ENCODE results near the gene FAU.
"Not testable (repeated sequence)": the region's sequence is repeated elsewhere in the genome, so short reads cannot be mapped to it uniquely, and the experiment has no call there.

Gene FAU

DNA sequence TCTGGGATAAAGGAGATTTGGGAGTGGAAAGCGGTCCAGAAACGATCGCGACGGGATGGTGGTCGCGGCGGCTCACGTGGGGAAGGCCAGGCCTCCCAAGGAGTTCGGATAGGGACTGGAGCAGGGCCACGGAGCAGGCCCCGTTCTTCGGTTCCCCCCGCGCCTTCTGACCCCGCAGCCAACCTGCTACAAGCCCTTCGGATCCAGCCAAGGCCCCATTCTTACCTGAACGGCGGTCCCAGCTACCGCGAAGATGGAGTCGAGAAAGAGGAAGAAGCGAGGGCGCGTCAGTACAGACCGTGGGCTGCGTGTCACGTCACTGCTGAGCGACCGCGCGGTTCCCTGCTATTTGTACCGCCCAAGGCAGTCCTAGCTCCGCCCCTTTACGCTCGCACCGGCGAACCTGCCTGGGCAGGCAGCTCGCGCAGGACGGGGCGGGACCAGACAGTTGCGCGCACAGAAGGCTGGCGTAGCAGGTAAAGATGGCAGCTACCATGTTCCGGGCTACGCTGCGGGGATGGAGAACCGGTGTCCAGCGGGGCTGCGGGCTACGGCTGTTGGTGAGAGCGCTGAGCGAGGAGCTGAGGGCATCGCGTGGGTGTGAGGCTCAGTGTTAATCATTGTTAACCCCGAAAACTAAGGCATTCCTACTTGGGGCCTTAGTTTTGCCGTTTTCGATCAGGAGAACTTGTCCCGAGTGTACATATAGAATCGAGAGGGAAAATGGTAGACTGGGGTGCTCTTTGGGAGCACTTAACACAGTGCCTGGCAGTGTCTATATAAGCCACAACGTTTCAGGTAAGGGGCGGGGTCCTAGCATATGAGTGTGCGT is at the start of gene FAU, which contains the start of gene MRPL49:
Gene FAU, minus strand, starts transcription at position 270 of the 832 bp plus-strand sequence. CDS start 321 bp downstream, outside the sequence.
Gene MRPL49, plus strand, starts transcription at position 457 of the 832 bp plus-strand sequence. Its CDS starts 26 bp downstream, at position 483.
- DNase-seq (ENCODE audit: low read depth in 2 of 2, low spot score in 1 of 2): peak; percentile 98

DNA sequence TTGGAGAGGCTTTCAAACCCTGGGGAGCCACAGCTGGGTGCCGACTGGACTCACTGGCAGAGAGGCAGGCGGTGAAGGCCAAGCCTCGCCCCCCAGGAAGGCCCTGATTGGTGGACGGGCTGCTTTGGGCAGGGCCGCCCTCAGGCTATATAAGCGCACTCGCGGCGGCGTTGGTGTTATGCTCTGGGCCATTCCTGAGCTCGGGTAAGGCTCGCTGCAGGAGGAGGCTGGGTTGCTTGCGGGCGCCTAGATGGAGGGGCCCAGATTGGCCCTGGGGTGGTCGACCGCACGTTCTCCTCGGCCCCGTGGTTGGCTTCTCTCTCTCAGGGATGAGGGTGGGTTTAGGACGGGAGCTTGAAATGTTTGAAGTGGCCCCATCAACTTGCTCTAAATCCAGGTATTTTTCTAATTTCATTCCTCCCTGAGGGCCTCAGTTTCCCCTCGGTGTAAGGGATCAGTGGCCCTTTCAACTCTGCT is 48.2 kb upstream of the FAU start, which contains the start of gene SPDYC:
Gene SPDYC, plus strand, starts transcription at position 176 of the 477 bp plus-strand sequence. CDS start 1,125 bp downstream, outside the sequence.
- no peak for DNase-seq (ENCODE audit: low read depth in 2 of 2, low spot score in 1 of 2)

DNA sequence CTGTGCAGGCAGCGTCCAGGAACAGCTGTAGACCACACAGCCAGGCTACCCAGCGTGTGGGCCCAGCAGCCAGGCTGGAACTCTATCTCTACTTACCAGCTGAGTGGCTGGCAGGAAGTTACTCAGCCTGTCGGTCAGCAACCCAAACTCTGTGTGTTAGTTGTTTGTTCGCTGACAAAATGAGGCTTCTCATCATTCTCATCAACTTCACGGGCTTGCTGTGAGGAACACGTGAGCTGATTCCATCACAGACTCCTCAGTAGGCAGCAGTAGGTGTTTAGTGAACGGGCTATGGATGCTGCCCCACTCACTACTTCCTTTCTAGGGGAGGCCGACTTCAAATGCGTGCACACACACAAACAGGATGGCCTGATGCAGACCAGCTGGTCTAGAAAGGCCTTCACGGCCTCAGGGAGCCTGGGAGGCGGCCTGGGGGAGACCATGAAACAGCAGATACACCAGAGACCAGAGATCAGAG is 47.3 kb upstream of the FAU start:
- no peak for DNase-seq (ENCODE audit: low read depth in 2 of 2, low spot score in 1 of 2)

- DNase-seq (ENCODE audit: low read depth in 2 of 2, low spot score in 1 of 2): no peak
Measured at GRCh38 chr11:65167656-65168055, 45.7 kb upstream of the FAU start.

GRCh38 chr11:65166893-65167292 is 45.0 kb upstream of the FAU start:
- no peak for DNase-seq (ENCODE audit: low read depth in 2 of 2, low spot score in 1 of 2)

DNA sequence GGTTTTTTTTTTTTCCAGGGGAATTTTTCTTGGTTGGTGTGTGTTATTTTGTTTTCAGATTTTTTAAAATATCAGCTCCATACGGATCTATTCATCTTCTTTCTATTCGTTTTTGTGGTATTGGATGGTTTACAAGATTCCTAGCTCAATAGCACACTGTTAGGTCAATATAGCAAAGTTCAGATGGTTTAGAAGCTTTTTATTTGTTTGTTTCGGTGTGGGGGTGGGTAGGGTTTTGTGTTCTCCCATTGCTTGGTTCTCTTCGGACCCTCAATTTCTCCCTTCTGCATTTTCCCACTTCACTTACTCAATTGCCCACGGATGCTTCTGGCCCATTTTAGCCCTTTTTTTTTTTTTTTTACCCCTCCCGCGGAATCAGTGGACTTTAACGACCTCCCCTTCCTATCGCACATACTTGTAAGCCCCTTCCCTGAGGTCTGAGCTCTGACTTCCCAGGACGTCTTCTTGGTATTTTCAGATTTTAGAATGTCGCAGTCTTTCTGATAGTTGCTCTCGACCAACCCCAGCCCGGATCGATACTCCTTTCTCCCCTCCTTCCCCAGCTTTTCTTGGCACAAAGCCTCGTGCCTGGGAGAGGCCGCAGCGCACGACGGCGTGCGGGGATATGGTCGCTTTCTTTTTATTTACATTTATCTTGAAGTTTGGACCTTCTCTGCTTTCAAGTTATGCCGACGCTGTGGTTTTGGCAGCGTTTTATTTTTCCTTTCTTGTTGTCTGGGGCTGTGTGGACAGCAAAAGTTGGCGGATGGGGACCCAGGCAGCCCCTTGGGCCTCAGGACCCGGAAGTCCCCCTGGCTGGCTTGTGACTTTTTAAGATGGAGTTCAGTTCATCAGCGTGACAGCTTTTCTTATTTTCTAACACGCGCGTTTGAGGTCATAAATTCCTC is 43.7 kb upstream of the FAU start:
- DNase-seq (ENCODE audit: low read depth in 2 of 2, low spot score in 1 of 2): no peak

- no peak for DNase-seq (ENCODE audit: low read depth in 2 of 2, low spot score in 1 of 2)
Measured at GRCh38 chr11:65163684-65164083, 41.8 kb upstream of the FAU start.

GRCh38 chr11:65160643-65161042 is 38.7 kb upstream of the FAU start:
- no peak for DNase-seq (ENCODE audit: low read depth in 2 of 2, low spot score in 1 of 2)

DNA sequence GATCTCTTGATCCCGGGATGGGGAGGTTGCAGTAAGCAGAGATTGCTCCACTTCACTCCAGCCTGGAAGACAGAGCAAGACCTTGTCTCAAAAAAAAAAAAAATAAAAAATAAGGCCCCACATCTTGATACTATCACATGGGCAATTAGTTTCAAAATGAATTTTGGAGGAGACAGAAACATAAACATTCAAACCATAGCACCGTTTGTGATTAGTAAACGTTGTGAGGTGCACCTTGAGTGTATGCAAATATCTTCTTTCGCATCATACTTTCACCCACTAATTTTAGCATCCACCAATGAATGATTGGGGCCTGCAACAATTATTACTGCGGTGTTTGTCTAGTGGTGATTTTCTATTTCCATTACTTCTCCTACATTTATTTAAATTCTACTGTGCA is 37.1 kb upstream of the FAU start:
- DNase-seq (ENCODE audit: low read depth in 2 of 2, low spot score in 1 of 2): no peak

DNA sequence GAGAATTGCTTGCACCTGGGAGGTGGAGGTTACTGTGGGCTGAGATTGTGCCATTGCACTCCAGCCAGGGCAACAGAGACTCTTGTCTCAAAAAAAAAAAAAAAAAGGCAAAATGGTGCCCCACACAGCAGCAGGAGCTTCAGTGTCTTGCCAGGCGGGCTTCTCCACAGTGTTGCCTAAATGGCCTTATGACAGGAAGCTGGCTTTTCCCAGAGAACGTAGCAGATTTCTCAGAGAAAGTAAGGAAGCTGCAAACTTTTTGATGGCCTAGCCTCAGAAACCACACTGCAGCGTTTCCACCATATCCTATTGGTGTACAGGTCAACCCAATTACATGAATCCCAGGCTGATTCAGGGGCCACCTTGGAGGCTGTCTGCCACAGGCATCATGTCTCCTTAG is 35.4 kb upstream of the FAU start:
- DNase-seq (ENCODE audit: low read depth in 2 of 2, low spot score in 1 of 2): no peak

- no peak for DNase-seq (ENCODE audit: low read depth in 2 of 2, low spot score in 1 of 2)
Measured at GRCh38 chr11:65156926-65157325, 35.0 kb upstream of the FAU start.

DNA sequence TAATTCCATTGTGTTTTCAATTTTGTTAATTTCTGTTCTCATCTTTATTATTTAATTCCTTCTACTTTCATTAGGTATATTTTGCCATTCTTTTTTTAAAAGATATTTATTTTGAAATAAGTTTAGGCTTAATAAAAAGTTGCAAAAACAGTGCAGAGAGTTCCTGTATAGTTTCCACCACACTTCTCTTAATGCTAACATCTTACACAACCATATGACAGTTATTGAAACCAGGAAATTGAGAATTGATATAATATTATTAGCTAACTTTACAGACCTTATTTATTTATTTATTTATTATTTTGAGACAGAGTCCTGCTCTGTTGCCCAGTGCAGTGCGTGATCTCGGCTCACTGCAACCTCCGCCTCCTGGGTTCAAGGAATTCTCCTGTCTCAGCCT is 34.3 kb upstream of the FAU start:
- no peak for DNase-seq (ENCODE audit: low read depth in 2 of 2, low spot score in 1 of 2)

DNA sequence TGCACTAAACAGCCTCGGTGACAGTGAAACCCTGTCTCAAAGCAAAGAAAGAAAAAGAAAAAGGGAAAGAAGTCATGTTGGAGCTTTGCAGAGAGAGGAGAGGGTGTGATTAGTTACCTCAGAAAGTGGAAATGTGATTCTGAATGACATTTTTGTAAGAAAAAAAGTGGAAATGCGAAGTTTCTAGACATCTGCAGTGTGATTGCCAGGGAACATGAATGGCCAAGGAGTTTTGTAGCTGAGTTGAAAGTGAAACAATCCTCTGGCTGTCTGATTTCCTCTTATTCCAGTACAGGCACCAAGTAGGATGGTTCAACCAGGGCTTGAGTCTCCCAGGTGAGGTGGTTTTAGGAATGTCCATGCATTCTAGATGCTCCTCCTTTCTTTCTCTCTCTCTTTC is 30.2 kb upstream of the FAU start:
- no peak for DNase-seq (ENCODE audit: low read depth in 2 of 2, low spot score in 1 of 2)

DNA sequence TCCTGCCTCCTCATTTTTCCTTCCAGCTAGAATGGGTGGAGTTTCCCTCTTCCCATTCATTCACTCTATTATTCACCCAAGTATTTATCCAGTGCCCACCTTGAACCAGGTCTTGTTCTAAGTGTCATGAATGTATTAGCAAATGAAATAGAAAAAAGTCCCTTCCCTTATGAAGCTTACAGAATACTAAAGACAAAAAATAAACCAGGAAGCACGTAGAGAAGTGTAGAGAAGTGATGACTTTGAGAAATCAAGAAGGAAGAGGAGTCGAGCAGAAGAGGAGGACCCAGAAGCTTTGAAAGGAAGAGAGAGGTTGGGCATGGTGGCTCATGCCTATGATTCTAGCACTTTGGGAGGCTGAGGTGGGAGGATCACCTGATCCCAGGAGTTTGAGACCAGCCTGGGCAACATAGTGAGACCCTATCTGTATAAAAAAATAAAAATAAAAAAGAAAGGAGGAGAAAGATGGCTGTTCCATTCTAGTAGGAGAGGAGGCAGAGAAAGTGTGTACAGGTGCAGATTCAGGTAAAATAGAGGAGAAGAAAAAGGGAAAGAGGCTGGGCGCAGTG is 29.5 kb upstream of the FAU start:
- no peak for DNase-seq (ENCODE audit: low read depth in 2 of 2, low spot score in 1 of 2)

GRCh38 chr11:65150509-65151299 is 28.8 kb upstream of the FAU start:
- no peak for DNase-seq (ENCODE audit: low read depth in 2 of 2, low spot score in 1 of 2)

DNA sequence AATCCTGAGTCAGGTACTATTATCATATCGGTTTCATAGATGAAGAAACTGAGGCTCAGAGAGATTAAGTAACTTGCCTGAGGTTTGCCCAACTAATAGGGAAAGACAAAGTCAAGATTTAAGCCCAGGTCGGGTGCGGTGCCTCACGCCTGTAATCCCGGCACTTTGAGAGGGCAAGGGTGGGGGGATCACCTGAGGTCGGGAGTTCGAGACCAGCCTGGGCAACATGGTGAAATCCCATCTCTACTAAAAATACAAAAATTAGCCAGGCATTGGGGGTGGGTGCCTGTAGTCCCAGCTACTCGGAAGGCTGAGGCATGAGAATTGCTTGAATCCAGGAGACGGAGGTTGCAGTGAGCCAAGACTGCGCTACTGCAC is 28.2 kb upstream of the FAU start:
- DNase-seq (ENCODE audit: low read depth in 2 of 2, low spot score in 1 of 2): not testable (repeated sequence)

DNA sequence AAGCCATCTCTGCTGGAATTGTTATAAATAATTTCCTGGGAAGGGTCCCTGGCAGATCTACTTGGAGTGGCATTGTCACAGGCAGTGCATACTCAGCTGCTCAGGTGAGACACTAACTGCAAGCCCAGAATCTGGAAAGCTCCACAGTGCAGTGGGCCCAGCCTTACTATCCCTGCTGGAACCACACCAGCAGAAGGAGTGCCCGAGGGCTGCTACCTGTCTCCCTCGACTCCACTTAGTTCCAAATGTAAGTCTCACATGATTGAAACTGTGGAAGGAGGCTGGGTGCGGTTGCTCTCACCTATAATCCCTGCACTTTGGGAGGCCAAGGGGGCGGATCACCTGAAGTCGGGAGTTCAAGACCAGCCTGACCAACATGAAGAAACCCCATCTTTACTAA is 26.7 kb upstream of the FAU start:
- DNase-seq (ENCODE audit: low read depth in 2 of 2, low spot score in 1 of 2): no peak

DNA sequence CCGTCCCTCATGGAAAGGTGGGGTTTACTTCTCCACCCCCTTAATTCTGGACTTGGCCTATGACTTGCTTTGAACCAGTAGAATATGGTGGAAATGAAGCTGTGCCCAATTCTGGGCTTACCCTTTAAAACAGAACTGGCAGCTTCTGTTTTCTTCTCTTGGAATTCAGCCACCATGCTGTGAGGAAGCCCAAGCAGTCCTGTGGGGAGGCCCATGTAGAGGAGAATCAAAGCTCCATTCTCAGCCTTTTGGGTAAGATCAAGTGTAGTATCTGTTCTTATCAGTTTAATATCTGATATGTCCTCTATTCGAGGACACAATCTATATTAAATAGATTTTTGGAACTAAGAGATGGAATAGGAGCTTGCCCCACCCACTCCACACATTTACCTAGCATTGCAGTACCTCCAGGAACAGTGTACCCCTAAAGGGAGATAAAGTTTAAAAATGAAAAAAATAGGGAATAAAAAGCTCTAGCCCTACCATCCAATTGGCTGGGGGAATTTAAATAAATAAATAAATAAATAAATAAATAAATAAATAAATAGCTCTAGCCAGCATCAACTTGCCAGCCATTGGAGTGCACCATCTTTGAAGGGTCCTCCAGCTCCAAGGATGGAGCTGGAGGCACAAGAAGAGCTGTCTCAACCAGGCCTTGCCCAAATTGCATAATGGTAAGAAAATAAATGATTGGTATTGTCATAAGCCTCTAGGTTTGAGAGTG is 25.6 kb upstream of the FAU start:
- DNase-seq (ENCODE audit: low read depth in 2 of 2, low spot score in 1 of 2): no peak

- no peak for DNase-seq (ENCODE audit: low read depth in 2 of 2, low spot score in 1 of 2)
Measured at GRCh38 chr11:65141896-65142494, 20.1 kb upstream of the FAU start.

Data from stimulated activated CD8-positive, alpha-beta memory T cell treated with anti-CD3 and anti-CD28 coated beads, Interleukin-4, amount 100 ng/mL, for 4 hours (primary cell).